ENCODE measurements around the gene ZNF397.

ZNF397 gene

GRCh38 chr18:35290094-35290735 is 49.4 kb downstream of the ZNF397 start, which contains the start of gene ZSCAN30:
Gene ZSCAN30, minus strand, starts transcription at chr18:35290229. Its CDS starts 25,877 bp downstream, at chr18:35264352.
- DNase-seq (ENCODE audit: low read depth, low spot score) = peak; percentile 99

GRCh38 chr18:35291166-35291565 is 50.3 kb downstream of the ZNF397 start:
- no peak for DNase-seq (ENCODE audit: low read depth, low spot score)

- DNase-seq (ENCODE audit: low read depth, low spot score) = no peak
These were observed 55.2 kb downstream of the ZNF397 start for GRCh38 chr18:35296060-35296459.

- no peak for DNase-seq (ENCODE audit: low read depth, low spot score)
These were observed 62.8 kb downstream of the ZNF397 start for GRCh38 chr18:35303610-35304009.

- DNase-seq (ENCODE audit: low read depth, low spot score) = no peak
These were observed 65.9 kb downstream of the ZNF397 start for GRCh38 chr18:35306588-35307250.

Data from ELF-1 (cell line).